HG03039 (cell line): Measurements from ENCODE around the gene SPZ1.
"Not testable (repeated sequence)": the region's sequence is repeated elsewhere in the genome, so short reads cannot be mapped to it uniquely, and the experiment has no call there.

Source experiments
- ATAC-seq: cut with Tn5 transposase; IDR thresholded peaks from one replicate; pipeline ENCODE4 v1.9.1; 2021; ENCODE audit warnings: mild to moderate bottlenecking, moderate library complexity; ENCODE audit not compliant: unreplicated experiment

SPZ1 gene

GRCh38 chr5:80319702-80320101 is at the start of gene SPZ1:
TSS of gene SPZ1 (plus strand) at chr5:80320002. CDS start at chr5:80320216, 214 bp downstream.
- no peak for ATAC-seq

DNA sequence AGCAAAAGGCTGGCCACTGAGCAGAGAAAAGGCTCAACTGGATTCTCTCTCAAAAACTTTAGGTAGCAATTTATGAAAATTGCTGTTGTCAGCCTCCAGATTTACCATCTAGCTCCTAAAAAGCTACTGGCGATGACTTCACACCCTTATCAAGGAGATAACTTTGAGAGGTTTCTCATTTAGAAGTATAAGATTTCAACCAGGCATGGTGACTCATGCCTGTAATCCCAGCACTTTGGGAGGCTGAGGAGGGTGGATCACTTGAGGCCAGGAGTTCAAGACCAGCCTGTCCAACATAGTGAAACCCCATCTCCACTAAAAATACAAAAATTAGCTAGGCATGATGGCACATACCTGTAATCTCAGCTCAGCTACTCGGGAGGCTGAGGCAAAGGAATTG is 49.3 kb upstream of the SPZ1 start:
- not testable (repeated sequence) for ATAC-seq

DNA sequence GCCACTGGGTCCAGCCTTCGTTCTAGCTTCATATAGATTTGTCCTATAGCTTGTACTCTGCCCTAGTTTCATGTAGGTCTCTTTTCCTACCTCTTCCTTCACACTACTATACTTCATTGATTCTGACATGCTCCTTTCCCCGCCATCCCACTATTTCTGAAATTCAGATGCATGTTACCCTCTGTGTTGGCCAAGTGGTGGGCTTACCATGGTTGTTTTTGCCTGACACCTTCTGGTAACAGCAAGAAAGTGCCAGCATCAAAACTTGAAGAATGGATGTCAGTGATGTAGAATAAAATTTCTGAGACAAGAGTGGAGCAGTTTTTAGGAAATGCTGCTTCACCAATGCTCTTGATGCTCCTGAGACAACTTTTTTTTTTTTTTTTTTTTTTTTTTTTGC is 44.5 kb upstream of the SPZ1 start:
- ATAC-seq = no peak

DNA sequence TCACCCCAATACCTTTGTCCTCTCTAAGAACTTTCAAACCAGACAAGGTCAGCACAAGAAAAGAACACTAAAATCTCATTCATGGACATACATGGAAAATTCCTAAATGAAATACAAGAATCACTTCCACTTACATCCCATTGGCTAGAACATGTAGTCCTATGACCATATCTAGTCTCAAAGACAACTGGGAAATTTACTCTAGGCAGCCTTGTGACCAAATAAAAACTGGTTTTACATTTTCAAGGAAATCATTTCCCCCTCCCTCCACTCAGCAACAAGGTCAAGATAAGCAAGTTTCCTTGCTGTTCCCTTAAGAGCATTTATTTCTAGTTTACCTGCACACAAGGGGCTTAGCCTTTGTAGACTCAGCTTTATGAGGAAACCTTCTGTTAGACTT is 43.6 kb upstream of the SPZ1 start:
- no peak for ATAC-seq

- ATAC-seq = no peak
Observed at GRCh38 chr5:80277191-80277590, 42.6 kb upstream of the SPZ1 start.

- ATAC-seq = no peak
Observed at GRCh38 chr5:80282054-80282453, 37.7 kb upstream of the SPZ1 start.

- no peak for ATAC-seq
Observed at GRCh38 chr5:80283360-80283759, 36.4 kb upstream of the SPZ1 start.

GRCh38 chr5:80284720-80285119 is 35.1 kb upstream of the SPZ1 start:
- ATAC-seq = no peak

DNA sequence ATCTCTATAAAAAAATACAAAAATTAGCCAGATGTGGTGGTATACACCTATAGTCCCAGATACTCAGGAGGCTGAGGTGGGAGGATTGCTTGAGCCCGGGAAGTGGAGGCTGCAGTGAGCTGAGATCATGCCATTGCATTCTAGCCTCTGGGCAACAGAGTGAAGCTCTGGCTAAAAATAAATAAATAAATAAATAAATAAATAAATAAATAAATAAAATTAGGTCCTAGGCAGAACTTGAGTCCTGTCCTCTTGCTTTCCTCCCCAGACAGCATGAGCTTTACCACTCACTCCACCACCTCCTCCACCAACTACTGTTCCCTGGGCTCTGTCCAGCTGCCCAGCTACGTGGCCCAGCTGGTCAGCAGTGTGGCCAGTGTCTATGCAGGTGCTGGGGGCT is 31.6 kb upstream of the SPZ1 start:
- ATAC-seq = no peak

GRCh38 chr5:80289320-80289719 is 30.5 kb upstream of the SPZ1 start:
- ATAC-seq = no peak

DNA sequence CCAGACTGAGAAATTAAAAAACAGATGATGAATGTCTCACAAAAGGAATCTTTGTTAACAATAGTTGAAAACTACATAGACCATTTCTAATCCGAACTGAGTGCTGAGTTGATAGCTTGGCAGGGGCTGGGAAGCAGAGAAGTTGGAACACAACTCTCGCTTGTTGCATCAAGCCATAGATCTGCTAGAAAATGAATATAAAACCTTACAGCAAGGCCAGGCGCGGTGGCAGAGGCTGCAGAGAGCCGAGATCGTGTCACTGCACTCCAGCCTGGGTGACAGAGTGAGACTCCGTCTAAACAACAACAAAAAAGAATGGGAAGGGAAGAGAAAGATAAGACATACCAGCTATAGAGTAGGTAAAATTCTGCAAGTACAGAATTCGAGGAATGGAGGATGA is 28.0 kb upstream of the SPZ1 start:
- no peak for ATAC-seq

GRCh38 chr5:80296121-80296520 is 23.7 kb upstream of the SPZ1 start:
- ATAC-seq = no peak

GRCh38 chr5:80299601-80300000 is 20.2 kb upstream of the SPZ1 start:
- no peak for ATAC-seq

DNA sequence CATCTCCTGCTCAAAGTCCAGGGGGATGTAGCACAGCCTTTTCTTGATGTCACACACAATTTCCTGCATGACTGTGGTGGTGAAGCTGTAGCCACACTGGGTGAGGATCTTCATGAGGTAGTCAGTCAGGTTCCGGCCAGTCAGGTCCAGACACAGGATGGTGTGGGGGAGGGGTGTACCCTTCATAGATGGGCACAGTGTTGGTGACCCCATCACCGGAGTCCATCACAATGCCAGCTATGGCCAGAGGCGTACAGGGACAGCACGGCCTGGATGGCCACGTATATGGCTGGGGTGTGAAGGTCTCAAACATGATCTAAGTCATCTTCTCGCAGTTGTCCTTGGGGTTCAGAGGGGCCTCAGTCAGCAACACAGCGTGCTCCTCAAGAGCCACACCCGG is 19.7 kb upstream of the SPZ1 start:
- ATAC-seq = no peak

- ATAC-seq = not testable (repeated sequence)
Observed at GRCh38 chr5:80300796-80301195, 19.0 kb upstream of the SPZ1 start.

GRCh38 chr5:80301342-80301741 is 18.5 kb upstream of the SPZ1 start:
- not testable (repeated sequence) for ATAC-seq

DNA sequence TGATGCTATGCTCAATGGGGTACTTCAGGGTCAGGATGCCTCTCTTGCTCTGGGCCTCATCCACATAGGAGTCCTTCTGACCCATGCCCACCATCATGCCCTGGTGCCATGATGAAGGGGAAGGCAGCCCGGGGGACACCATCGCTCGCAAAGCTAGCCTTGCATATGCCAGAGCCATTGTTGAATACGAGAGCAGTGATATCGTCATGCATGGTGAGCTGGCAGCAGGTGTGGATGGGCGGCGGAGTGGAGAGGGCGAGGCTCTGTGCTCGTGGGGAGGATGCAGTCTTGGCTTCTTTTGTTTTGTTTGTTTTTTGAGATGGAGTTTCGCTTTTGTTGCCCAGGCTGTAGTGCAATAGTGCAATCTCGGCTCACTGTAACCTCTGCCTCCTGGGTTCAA is 17.2 kb upstream of the SPZ1 start:
- ATAC-seq = no peak

- no peak for ATAC-seq
Observed at GRCh38 chr5:80308526-80308925, 11.3 kb upstream of the SPZ1 start.

GRCh38 chr5:80309871-80310665 is 9.7 kb upstream of the SPZ1 start:
- no peak for ATAC-seq

GRCh38 chr5:80315244-80315643 is 4.6 kb upstream of the SPZ1 start:
- no peak for ATAC-seq

GRCh38 chr5:80318212-80318611 is 1.6 kb upstream of the SPZ1 start:
- no peak for ATAC-seq

DNA sequence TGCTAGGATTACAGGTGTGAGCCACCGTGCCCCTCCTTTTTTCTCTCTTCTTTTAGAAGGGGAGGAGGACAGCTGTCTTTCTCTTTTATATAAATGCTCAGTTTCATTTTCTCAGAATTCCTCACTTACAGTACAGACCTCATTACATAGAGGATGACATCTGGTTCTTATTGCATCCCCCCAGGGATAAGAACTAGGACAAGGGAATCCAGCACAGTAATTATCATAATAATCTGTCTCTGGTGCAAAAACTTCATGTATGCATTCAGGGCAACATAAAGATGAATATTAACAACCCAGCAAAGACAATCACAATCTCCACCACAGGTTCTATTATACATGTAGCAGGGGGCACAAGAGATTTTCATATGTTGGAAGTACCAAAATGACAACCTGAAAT is 5.1 kb downstream of the SPZ1 start:
- no peak for ATAC-seq

DNA sequence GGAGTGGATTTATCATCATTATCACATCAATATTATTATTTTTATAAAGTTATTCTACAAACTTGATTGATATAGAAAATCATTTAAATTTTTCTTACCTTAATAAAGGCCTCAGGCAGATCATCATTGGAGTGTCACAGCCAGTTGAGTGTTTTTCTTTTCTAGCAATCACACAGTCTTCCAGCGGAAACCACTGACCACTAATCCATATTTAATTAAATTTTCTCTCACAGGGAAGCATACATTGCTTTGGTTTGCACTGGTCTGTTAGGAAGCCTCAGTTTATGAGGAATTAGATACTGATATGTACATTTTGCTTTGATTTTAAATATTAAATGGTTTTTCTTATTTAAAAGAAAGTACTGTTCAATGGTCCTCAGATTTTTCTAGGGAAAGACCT is 6.7 kb downstream of the SPZ1 start:
- ATAC-seq = no peak
